ENCODE data around the gene ZNF385A. TPM values are rescaled to one million over a fixed set of nuclear protein-coding genes. Genes with fewer than 3 reads are reported as not detected.
A peak's percentile ranks its signal among the peaks of the same experiment; 100 is the strongest.

ZNF385A gene
- total and polyA plus RNA-seq, 2 of the 8 experiments (the other 6 are each of a cell fraction or from before 2014, with no cell fraction given), result 5.2 to 14.3 TPM

DNA sequence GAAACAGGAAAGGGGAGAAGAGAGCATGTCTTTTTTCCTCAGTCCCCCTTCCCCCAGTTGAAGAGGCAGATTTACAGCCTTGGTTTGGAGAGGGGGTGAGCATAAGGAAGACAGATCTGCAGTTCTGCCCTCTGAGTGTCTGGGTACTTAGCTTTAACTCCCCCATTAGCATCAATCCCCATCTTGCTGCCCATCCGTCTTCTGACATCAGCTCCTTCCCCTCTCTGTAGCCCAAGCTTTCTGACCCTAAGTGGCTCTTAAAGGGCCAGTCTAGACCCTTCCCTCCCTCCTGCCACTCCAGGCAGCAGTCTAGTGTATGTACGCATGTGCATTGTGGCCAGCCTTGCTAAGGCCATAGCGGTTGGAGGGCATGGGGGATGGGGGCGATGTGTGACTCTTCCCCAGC, 27.6 kb downstream of the ZNF385A start:
- peak overlapping the region; percentile 8; the same call in 1 of the 2 replicates for H2BK20ac ChIP-seq (ENCODE audit: low read length)
- H4K20me1 ChIP-seq (replicated peaks in 1 of 2; ENCODE audit: control insufficient read depth in 1 of 2, insufficient read depth in 2 of 2, low read length in 2 of 2), result no peaks in the 10 kb centered on the region
- H4K5ac ChIP-seq (ENCODE audit: insufficient read length, low read depth, low read length), result no peak overlapping the region
- H2BK12ac ChIP-seq (ENCODE audit: low read depth, low read length), result peak overlapping the region; percentile 65; the same call in 1 of the 2 replicates
- H3K27ac ChIP-seq (ENCODE audit: low read depth, low read length), result no peak overlapping the region
- H4K91ac ChIP-seq (replicated peaks; ENCODE audit: insufficient read length, low read length), result peak overlapping the region; percentile 38
- H3K9me3 ChIP-seq (ENCODE audit: insufficient read depth in 2 of 2, low read depth in 1 of 2, low read length in 1 of 2), result no peaks in the 10 kb centered on the region
- H3K9ac ChIP-seq (replicated peaks in 1 of 4; ENCODE audit: extremely low read depth in 1 of 4, low read depth in 3 of 4, low read length in 3 of 4), result no peak overlapping the region
- no peaks in the 10 kb centered on the region for H3K36me3 ChIP-seq (ENCODE audit: control insufficient read depth in 2 of 4, insufficient read depth in 4 of 4, low read length in 3 of 4)
- no peak overlapping the region for H3K56ac ChIP-seq (replicated peaks; ENCODE audit: insufficient read length, low read depth, low read length)
- H3K27me3 ChIP-seq (replicated peaks in 1 of 4; ENCODE audit: control insufficient read depth in 3 of 4, extremely low read depth in 1 of 4, insufficient read depth in 3 of 4, low read length in 3 of 4), result no peaks in the 10 kb centered on the region; a peak in 1 of 7 replicates
- peak overlapping the region; percentile 78; the same call in 1 of the 2 replicates for H3K18ac ChIP-seq (ENCODE audit: extremely low read depth, low read length)
- peak overlapping the region; percentile 84; the same call in 1 of the 2 replicates for H2AK5ac ChIP-seq (ENCODE audit: low read depth, low read length)
- CTCF ChIA-PET (ENCODE audit: partially characterized antibody), result interaction anchor here (0.5 to 9.2 kb wide), 15 partner anchors 11 to 348 kb away, joined by 3 to 348 read pairs (median 8); partner anchors contain the start of genes COPZ1, HOXC8, NFE2 and ZNF385A
- POLR2A ChIA-PET (ENCODE audit: partially characterized antibody), result interaction anchor here (0.6 to 9.2 kb wide), 15 partner anchors 10 to 141 kb away, joined by 3 to 133 read pairs (median 6); partner anchors contain the start of genes CBX5, COPZ1 and HNRNPA1
- 66% methylated on average over 4 of the region's 4 CpGs; no CpG with 5 or more reads in 1 of the 2 experiments for WGBS, 2 experiments (ENCODE audit: extremely low coverage in 1 of 2, insufficient coverage in 1 of 2, insufficient read length in 1 of 2, insufficient replicate concordance in 2 of 2, low coverage in 1 of 2, low lambda C conversion rate in 2 of 2, missing lambda C conversion rate in 1 of 2)
- H3K79me2 ChIP-seq (ENCODE audit: control insufficient read depth in 1 of 2, insufficient read depth in 2 of 2, low read length in 2 of 2), result no peaks in the 10 kb centered on the region
- no peak overlapping the region for H2AFZ ChIP-seq (ENCODE audit: low read length)
- no peak overlapping the region for H3K23ac ChIP-seq (ENCODE audit: insufficient read length)
- peaks cover 15% of the 10 kb centered on the region for H3K23me2 ChIP-seq (ENCODE audit: low read depth, low read length)
- no peak overlapping the region for H3K14ac ChIP-seq (ENCODE audit: insufficient read length)
- H3K4ac ChIP-seq (replicated peaks; ENCODE audit: insufficient read length, low read depth, low read length), result no peak overlapping the region
- H4K8ac ChIP-seq (ENCODE audit: extremely low read depth, insufficient read depth, low read length), result no peak overlapping the region
- peak in 1 of 2 experiments; percentile 49 for DNase-seq (ENCODE audit: low read depth in 1 of 2, low spot score in 2 of 2)
- TF ChIP-seq JUND (IDR thresholded peaks at IDR 0.05; ENCODE audit: low read length) (no peak), SIX5 (IDR thresholded peaks at IDR 0.05; ENCODE audit: low read depth, low read length) (no peak), KDM5A (IDR thresholded peaks at IDR 0.05; ENCODE audit: low read length) (no peak), JUN (IDR thresholded peaks at IDR 0.05; ENCODE audit: low read depth, low read length) (no peak)
- TF ChIP-seq, protein P1, sequence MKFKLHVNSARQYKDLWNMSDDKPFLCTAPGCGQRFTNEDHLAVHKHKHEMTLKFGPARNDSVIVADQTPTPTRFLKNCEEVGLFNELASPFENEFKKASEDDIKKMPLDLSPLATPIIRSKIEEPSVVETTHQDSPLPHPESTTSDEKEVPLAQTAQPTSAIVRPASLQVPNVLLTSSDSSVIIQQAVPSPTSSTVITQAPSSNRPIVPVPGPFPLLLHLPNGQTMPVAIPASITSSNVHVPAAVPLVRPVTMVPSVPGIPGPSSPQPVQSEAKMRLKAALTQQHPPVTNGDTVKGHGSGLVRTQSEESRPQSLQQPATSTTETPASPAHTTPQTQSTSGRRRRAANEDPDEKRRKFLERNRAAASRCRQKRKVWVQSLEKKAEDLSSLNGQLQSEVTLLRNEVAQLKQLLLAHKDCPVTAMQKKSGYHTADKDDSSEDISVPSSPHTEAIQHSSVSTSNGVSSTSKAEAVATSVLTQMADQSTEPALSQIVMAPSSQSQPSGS (IDR thresholded peaks at IDR 0.05; ENCODE audit: low read length), result no peak
- TF ChIP-seq, protein P2, sequence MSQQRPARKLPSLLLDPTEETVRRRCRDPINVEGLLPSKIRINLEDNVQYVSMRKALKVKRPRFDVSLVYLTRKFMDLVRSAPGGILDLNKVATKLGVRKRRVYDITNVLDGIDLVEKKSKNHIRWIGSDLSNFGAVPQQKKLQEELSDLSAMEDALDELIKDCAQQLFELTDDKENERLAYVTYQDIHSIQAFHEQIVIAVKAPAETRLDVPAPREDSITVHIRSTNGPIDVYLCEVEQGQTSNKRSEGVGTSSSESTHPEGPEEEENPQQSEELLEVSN (IDR thresholded peaks at IDR 0.05), result no peak
- no peaks in the 10 kb centered on the region for H3K79me1 ChIP-seq (ENCODE audit: low read depth, low read length)
- H2BK120ac ChIP-seq (replicated peaks; ENCODE audit: low read depth, low read length), result peak overlapping the region; percentile 16
- peak overlapping the region; percentile 45; the same call in 1 of the 2 replicates for H2BK5ac ChIP-seq (ENCODE audit: low read depth, low read length)
- no peak for FAIRE-seq
- H3K4me2 ChIP-seq (ENCODE audit: insufficient read depth in 1 of 2, low read depth in 2 of 2, low read length in 2 of 2), result peak overlapping the region; percentile 39 to 88
- H3K4me1 ChIP-seq (replicated peaks in 1 of 4; ENCODE audit: control insufficient read depth in 3 of 4, insufficient read depth in 4 of 4, low read length in 3 of 4), result peaks cover 28 to 60% (median 32%) of the 10 kb centered on the region in 4 experiments
- peak overlapping the region; percentile 24; the same call in 1 of the 2 replicates for H2BK15ac ChIP-seq (ENCODE audit: low read length)
- peak overlapping the region in 1 of 4 experiments; percentile 78; a peak in 2 of 8 replicates for H3K4me3 ChIP-seq (ENCODE audit: extremely low read depth in 1 of 4, insufficient read depth in 2 of 4, low read depth in 3 of 4, low read length in 4 of 4)
